Choroid plexus epithelial cell (primary cell): ENCODE measurements around the gene RAP1GAP.

Source experiments
- DNase-seq: peaks from one replicate; pipeline ENCODE4 v3.0.0-alpha.2; 2010; ENCODE audit warnings: low read depth
- H3K4me3 ChIP-seq: 2 replicates; pipeline ENCODE4 v1.5.1; 2011; ENCODE audit warnings: low read depth, mild to moderate bottlenecking, control low read depth, low read length, moderate library complexity
- TF ChIP-seq, protein P1 (sequence below): conservative IDR thresholded peaks from 2 replicates; pipeline ENCODE4 v1.5.1; 2011; ENCODE audit warnings: low read depth, mild to moderate bottlenecking, control low read depth, inconsistent platforms, low read length, moderate library complexity

RAP1GAP gene

DNA sequence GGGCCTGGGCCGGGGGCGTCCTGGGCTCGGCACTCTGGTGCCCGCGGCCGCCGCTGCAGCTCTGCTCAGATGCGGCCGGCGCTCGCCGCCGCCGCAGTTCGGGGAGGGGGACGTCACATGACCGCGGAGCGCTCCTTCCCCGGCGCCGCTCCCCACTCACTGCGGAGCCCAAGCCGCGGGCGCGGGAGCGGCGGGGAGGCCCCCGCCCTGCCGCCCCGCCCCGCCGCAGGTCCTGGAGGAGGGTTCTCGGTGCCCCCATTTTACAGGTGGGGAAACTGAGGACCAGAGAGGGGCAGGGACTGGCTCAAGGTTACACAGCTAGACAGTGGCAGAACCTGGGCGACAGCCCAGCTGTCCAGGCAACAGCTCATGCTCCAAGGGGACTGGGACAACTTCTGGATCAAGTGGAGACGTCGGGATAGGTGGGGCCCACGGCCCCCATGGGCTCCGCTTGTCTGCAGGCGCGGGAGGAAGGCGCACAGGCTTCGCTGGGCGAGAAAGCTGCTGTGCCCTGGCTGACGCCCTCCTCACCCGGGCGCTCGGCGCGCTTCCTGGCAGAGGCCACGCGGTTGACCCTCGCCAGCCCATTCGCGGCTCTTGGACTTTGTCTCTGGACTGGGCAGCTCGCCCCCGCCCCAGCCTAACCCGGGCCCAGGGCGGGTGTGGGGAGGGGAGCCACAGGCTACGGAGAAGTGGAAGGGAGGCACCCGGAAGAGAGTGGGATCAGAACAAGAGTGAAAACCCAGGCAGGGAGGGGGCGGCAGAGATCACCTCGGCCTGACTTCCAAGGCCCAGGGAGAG is at the start of gene RAP1GAP:
Gene RAP1GAP, minus strand, starts transcription at position 100 of the 801 bp plus-strand sequence. CDS start 49,325 bp downstream, outside the sequence.
- TF ChIP-seq, protein P1, sequence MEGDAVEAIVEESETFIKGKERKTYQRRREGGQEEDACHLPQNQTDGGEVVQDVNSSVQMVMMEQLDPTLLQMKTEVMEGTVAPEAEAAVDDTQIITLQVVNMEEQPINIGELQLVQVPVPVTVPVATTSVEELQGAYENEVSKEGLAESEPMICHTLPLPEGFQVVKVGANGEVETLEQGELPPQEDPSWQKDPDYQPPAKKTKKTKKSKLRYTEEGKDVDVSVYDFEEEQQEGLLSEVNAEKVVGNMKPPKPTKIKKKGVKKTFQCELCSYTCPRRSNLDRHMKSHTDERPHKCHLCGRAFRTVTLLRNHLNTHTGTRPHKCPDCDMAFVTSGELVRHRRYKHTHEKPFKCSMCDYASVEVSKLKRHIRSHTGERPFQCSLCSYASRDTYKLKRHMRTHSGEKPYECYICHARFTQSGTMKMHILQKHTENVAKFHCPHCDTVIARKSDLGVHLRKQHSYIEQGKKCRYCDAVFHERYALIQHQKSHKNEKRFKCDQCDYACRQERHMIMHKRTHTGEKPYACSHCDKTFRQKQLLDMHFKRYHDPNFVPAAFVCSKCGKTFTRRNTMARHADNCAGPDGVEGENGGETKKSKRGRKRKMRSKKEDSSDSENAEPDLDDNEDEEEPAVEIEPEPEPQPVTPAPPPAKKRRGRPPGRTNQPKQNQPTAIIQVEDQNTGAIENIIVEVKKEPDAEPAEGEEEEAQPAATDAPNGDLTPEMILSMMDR: peak; percentile 23
- H3K4me3 ChIP-seq: peak within 1 kb of the TSS; percentile 37
- no peak for DNase-seq

DNA sequence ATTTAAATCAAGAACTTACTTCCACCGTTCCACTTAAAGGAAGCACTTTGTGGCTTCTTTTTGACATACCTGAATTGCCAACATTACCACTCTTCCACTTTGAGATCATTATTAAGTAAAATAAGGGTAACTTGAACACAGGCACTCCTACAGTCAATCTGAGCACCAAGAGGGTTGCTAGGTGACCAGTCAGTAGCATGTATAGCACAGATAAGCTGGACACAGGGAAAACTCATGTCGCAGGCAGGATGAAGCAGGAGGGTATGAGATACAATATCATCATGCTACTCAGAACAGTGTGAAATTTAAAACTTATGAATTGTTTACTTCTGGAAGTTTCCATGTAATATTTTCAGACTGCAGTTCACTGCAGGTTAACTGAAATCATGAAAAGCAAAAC is 47.0 kb upstream of the RAP1GAP start:
- TF ChIP-seq, protein P1: no peak
- DNase-seq: no peak
- no peak overlapping the region for H3K4me3 ChIP-seq

DNA sequence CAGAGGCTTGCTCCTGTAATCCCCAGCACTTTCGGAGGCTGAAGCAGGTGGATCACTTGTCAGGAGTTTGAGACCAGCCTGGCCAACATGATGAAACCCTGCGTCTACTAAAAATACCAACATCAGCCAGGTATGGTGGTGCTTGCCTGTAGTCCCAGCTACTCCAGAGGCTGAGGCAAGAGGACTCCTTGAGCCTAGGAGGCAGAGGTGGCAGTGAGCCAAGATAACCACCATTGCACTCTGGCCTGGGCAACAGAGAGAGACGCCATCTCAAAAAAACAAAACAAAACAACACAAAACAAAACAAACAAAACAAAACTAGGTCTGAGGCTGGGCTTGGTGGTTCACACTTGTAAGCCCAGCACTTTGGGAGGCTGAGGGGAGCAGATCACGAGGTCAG is 38.7 kb upstream of the RAP1GAP start:
- no peak for DNase-seq
- H3K4me3 ChIP-seq: no peak overlapping the region
- TF ChIP-seq, protein P1: no peak

DNA sequence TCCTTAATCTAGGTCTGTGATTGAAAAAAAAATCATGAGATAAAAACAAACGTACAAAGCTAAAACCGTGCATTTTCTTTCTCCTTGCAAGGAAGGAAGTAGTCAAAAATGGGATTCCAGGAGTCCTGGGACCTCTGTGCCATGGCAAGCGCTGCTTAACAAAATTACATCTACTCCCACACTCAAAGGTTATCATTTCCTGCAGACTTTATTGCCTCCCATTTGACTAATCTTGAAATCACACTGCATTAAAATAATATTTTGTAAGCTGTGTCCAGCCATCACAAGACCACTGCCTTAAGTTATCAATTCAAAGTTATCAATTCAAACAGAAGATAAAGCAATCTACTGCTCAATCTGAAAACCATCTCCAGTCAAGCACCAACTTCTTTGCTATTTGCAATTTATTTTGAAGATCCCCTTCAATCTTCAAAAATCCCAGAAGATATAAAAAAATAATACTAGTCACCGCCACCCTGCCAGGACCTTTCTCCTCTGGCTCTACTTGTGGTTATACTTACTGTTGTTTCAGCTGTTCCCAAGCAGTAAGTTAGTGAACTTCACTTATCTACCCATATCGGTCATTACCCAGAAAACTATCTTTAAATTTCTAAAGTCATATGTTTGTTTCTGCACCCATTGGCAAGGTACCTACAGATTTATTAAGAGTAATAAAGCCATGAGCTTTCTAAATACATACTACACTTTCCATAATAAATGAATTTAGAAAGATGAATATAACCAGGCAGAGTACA is 38.1 kb upstream of the RAP1GAP start:
- peak; percentile 62 for DNase-seq
- TF ChIP-seq, protein P1: no peak
- no peak overlapping the region for H3K4me3 ChIP-seq

DNA sequence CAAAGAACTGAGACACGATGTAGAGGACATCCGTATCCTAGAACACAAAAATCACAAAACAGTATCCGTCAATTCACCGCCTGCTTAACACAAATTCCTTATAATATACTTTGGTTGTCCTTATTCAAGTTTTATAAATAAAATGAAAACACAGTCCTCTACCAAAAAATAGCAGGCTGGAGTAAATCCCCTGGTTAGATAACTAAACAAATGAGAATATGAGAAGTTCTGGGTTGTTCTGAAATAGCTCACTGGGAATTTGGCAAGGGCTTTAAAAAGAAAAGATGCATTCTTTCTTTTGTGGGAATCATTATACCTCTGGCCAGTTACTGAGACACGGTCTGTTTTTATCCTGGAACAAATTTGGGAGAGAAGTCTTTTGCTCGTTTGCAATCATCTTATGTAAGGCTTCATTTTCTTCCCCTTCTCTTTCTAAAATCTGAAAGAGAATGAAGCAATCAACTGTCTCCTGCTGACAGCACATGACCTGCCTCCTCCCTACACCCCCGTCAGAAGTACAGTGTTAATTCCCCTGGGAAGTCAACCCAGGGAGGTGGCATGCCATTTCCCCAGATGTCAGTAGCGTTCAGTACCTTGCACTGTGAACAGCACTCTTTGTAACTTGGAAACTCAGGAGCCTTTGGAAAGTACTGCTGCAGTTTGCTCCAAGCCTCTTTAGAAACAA is 37.1 kb upstream of the RAP1GAP start:
- TF ChIP-seq, protein P1: no peak
- no peak overlapping the region for H3K4me3 ChIP-seq
- DNase-seq: peak; percentile 89

DNA sequence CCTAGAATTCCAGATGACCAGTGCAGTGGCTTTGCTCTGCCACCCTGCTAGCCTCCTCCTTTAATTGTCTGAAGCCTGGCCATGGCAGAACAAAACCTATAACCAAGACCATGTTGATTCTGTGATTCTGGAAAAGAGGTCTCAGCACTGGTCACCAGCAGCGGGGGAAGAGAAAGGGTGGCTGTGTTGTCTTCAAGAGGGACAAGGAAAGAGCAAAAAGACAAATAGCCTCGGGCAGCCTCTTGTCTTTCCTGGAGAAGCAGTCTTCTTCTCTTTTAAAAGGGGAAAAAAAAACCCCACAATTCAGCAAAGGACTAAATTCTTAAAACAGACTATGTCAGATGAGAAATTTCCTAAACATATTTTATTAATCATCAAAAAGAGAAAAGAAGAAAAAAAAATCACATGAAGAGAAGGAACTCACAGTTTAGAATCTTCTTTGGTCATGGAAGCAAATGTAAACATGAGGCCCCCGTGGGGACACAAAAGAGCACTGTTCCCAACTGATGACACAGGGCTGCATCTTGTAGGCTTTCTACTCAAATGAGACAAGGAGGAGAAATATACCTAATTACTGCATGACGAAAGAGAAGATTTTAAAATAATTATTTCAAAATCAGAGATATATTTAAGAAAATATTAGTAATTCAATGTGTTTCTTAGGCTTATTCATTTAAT is 36.3 kb upstream of the RAP1GAP start:
- TF ChIP-seq, protein P1: no peak

More for the DNA sequence above, 36.3 kb upstream of the RAP1GAP start:
- no peak overlapping the region for H3K4me3 ChIP-seq
- no peak for DNase-seq
